ENCODE measurements around the gene POU5F1.
A peak's percentile ranks its signal among the peaks of the same experiment; 100 is the strongest.
"Not testable (repeated sequence)": the region's sequence is repeated elsewhere in the genome, so short reads cannot be mapped to it uniquely, and the experiment has no call there.

Gene POU5F1

DNA sequence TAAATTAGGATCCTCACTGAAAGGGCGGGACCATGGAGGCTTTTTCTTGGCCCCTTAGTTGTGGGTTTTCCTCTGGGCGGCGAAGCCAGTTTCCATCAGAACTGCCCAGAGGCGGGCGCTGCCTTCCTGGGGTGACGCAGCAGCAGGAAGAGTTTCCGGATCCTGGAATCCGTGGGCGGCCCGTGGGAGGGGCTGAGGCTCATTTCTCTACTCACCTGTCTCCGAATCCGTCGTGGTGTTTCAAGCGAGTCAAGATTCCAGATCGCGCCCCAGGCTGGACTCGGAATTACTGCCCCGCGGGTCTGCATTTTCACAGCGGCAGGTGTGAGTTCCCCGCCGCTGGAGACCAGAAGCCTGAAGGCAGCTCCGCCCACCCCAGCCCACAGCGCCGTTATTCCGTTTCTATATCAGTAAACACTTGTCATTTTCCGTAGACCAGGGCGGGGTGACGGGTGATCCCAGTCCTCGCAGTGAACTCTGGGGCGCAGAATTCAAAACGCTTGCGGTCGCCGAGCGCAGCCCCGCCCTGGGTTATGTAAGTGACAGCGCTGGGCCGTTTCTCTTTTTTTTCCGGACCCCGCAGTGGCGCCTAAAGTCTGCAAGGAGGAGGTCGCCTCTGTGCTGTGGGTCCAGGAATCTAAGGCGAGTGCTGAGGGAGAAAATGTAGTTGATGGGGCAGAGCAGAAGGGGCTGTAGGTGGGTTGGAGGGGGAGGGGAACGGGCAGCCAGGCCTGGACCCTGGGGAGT, 27.2 kb upstream of the POU5F1 start:
- TF ChIP-seq, protein P1, sequence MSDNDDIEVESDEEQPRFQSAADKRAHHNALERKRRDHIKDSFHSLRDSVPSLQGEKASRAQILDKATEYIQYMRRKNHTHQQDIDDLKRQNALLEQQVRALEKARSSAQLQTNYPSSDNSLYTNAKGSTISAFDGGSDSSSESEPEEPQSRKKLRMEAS (IDR thresholded peaks at IDR 0.05; ENCODE audit: low read depth, low read length): no peak
- peak; percentile 69 for TF ChIP-seq POLR2A (IDR thresholded peaks at IDR 0.05; ENCODE audit: extremely low read depth, insufficient read length)
- DNase-seq (ENCODE audit: low read depth): peak; percentile 96
- peak overlapping the region; percentile 88 for H3K4me3 ChIP-seq (ENCODE audit: low read depth, low read length)

DNA sequence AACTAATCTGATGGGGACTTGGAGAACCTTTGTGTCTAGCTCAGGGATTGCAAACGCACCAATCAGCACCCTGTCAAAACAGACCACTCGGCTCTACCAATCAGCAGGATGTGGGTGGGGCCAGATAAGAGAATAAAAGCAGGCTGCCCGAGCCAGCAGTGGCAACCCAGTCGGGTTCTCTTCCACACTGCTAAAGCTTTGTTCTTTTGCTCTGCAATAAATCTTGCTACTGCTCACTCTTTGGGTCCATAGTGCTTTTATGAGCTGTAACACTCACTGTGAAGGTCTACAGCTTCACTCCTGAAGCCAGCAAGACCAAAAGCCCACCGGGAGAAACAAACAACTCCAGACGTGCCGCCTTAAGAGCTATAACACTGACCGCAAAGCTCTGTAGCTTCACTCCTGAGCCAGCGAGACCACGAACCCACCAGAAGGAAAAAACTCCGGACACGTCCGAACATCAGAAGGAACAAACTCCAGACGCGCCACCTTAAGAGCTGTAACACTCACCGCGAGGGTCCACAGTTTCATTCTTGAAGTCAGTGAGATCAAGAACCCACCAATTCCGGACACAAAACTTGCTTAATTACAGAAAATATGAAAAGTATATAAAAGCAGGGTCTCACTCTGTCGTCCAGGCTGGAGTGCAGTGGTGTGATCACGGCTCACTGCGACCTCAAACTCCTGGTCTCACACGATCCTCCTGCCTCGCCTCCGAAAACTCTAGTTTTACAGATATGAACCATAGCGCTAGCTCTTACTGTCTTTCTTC, 26.0 kb upstream of the POU5F1 start:
- peak overlapping the region; percentile 88 for H3K4me3 ChIP-seq (ENCODE audit: low read depth, low read length)
- not testable (repeated sequence) for DNase-seq (ENCODE audit: low read depth)

DNA sequence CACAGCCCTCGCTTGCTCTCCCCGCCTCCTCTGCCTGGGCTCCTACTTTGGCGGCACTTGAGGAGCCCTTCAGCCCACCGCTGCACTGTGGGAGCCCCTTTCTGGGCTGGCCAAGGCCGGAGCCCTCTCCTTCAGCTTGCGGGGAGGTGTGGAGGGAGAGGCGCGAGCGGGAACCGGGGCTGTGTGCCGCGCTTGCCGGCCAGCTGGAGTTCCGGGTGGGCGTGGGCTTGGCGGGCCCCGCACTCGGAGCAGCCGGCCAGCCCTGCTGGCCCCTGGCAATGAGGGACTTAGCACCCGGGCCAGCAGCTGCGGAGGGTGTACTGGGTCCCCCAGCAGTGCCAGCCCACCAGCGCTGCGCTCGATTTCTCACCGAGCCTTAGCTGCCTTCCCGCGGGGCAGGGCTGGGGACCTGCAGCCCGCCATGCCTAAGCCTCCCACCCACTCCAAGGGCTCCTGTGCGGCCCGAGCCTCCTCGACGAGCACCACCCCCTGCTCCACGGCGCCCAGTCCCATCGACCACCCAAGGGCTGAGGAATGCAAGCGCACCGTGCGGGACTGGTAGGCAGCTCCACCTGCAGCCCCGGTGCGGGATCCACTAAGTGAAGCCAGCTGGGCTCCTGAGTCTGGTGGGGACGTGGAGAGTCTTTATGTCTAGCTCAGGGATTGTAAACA, 25.0 kb upstream of the POU5F1 start:
- H3K4me3 ChIP-seq (ENCODE audit: low read depth, low read length); DNase-seq (ENCODE audit: low read depth): not testable (repeated sequence)

DNA sequence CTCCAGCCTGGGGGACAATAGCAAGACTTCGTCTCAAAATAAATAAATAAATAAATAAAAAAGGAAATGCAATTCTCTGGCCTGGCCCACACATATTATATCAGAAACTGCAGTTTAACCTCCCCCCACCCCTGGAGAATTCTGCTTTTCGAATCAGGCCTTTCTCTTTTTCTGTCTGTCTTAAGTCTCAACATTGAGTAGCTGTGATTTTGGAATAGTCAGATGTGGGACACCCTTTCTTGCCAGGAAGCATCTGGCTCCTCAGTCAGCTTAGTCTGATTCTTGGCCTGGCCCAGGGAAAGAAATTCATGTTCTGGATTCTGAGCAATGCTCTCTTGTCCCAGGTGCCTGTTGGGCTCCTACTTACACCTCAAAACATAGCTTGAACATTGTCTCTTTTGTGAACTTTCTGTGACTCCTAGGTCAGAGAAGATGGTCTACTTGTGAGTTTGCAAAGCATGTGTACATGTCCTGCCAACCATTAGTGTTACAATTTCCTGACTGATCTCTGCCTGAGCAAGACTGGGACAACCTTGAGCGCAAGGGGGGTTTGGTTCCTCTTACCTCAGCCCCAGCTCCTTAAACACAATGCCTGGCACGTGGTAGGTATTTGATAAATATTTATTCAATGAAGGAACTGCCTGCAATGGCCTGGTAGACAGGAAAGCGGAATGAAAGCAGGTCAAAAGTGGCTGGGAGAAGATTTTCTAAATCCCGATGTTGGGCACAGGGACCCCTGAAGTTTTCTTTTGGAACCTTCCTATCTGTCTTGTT, 23.8 kb upstream of the POU5F1 start:
- no peak for TF ChIP-seq MYC (IDR thresholded peaks at IDR 0.05; ENCODE audit: low read depth, low read length)
- TF ChIP-seq POLR2A (IDR thresholded peaks at IDR 0.05; ENCODE audit: extremely low read depth, insufficient read length): no peak
- TF ChIP-seq, protein P2, sequence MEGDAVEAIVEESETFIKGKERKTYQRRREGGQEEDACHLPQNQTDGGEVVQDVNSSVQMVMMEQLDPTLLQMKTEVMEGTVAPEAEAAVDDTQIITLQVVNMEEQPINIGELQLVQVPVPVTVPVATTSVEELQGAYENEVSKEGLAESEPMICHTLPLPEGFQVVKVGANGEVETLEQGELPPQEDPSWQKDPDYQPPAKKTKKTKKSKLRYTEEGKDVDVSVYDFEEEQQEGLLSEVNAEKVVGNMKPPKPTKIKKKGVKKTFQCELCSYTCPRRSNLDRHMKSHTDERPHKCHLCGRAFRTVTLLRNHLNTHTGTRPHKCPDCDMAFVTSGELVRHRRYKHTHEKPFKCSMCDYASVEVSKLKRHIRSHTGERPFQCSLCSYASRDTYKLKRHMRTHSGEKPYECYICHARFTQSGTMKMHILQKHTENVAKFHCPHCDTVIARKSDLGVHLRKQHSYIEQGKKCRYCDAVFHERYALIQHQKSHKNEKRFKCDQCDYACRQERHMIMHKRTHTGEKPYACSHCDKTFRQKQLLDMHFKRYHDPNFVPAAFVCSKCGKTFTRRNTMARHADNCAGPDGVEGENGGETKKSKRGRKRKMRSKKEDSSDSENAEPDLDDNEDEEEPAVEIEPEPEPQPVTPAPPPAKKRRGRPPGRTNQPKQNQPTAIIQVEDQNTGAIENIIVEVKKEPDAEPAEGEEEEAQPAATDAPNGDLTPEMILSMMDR (IDR thresholded peaks at IDR 0.05; ENCODE audit: low read depth, low read length): no peak
- TF ChIP-seq, protein P1 (IDR thresholded peaks at IDR 0.05; ENCODE audit: low read depth, low read length): no peak
- H3K4me3 ChIP-seq (ENCODE audit: low read depth, low read length): no peak overlapping the region
- DNase-seq (ENCODE audit: low read depth): no peak

DNA sequence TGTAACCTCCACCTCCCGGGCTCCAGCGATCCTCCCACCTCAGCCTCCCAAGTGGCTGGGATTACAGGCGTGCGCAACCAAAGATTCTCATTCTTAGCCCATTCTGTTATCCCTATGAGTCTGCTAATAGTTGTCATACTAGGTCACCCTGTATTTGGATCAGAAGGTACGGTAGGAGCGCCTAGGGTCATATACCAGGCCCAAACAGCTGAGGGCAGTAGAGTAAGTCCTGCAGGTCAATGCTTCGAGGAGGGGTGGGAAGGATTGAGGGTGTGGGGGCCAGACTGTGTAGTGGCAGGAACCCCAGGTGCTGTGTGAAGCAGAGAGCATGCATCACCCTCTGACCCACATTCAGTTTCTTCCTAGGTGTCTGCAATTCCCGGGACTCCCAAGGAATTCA, 22.7 kb upstream of the POU5F1 start:
- DNase-seq (ENCODE audit: low read depth): no peak

DNA sequence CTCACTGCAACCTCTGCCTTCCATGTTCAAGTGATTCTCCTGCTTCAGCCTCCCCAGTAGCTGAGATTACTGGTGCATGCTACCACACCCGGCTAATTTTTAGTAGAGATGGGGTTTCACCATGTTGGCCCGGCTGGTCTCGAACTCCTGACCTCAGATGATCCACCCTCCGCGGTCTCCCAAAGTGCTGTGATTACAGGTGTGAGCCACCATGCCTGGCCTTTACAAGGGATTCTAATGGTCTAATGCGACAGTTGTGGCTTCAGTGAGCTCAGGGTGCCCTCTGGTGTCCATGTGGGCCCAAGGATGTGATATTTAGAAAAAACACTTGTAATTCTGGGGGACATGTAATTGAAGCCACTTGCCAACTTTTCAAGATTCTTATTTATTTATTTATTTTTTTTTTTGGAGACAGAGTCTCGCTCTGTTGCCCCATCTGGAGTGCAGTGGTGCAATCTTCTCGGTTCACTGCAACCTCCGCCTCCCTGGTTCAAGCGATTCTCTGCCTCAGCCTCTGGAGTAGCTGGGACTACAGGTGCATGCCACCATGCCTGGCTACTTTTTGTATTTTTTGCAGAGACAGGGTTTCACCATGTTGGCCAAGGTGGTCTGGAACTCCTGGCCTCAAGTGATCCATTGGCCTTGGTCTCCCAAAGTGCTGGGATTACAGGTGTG, 22.1 kb upstream of the POU5F1 start:
- not testable (repeated sequence) for H3K4me3 ChIP-seq (ENCODE audit: low read depth, low read length)
- TF ChIP-seq, protein P2 (IDR thresholded peaks at IDR 0.05; ENCODE audit: low read depth, low read length): peak; percentile 56
- DNase-seq (ENCODE audit: low read depth): peak; percentile 73

More for the DNA sequence above, 22.7 kb upstream of the POU5F1 start:
- H3K4me3 ChIP-seq (ENCODE audit: low read depth, low read length): no peak overlapping the region
- TF ChIP-seq, protein P2 (IDR thresholded peaks at IDR 0.05; ENCODE audit: low read depth, low read length): peak; percentile 13
- no peak for TF ChIP-seq POLR2A (IDR thresholded peaks at IDR 0.05; ENCODE audit: extremely low read depth, insufficient read length)

DNA sequence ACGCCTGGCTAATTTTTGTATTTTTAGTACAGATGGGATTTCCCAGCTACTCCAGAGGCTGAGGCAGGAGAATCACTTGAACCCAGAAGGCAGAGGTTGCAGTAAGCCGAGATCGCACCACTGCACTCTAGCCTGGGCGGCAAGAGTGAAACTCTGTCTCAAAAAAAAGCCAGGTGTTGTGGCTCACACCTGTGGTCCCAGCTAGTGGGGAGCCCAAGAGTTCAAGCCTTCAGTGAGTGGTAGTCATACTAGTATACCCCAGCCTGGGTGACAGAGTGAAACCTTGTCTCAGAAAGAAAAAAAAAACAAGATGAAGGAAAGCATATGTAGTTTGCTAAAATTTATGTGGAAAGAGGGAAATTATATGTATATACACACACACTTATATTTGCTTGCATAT, 20.0 kb upstream of the POU5F1 start:
- TF ChIP-seq MYC (IDR thresholded peaks at IDR 0.05; ENCODE audit: low read depth, low read length) (no peak), POLR2A (IDR thresholded peaks at IDR 0.05; ENCODE audit: extremely low read depth, insufficient read length) (no peak)
- TF ChIP-seq, protein P1 (IDR thresholded peaks at IDR 0.05; ENCODE audit: low read depth, low read length): no peak
- H3K4me3 ChIP-seq (ENCODE audit: low read depth, low read length): no peak overlapping the region
- no peak for DNase-seq (ENCODE audit: low read depth)

DNA sequence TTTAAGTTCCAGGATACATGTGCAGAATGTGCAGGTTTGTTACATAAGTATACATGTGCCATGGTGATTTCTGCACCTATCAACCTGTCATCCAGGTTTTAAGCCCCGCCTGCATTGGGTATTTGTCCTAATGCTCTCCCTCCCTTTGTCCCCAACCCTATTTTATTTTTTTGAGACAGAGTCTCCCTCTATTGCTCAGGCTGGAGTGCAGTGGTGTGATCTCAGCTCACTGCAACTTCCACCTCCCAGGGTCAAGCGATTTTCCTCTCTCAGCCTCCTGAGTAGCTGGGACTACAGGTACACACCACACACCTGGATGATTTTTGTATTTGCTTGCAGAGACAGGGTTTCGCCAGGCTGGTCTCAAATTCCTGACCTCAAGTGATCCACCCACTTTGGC, 18.7 kb upstream of the POU5F1 start:
- not testable (repeated sequence) for DNase-seq (ENCODE audit: low read depth); H3K4me3 ChIP-seq (ENCODE audit: low read depth, low read length)

Data from NB4 (cell line).